Left ventricle myocardium inferior (tissue), 1 donor: ENCODE measurements around the gene TMEM121B. TPM values are rescaled to one million over a fixed set of nuclear protein-coding genes. Genes with fewer than 3 reads are reported as not detected.
A peak's percentile ranks its signal among the peaks of the same experiment; 100 is the strongest.

Experiments used
- DNase-seq: peaks from one replicate; pipeline ENCODE4 v3.0.0-alpha.2; 2020
- H3K27ac ChIP-seq: fragments of 200-600 bp; replicated peaks from 2 replicates; pipeline ENCODE4 v1.8.0; 2021
- H3K27me3 ChIP-seq: fragments of 200-600 bp; 2 replicates; pipeline ENCODE4 v1.8.0; 2021; ENCODE audit warnings: low read depth
- H3K36me3 ChIP-seq: fragments of 200-600 bp; 2 replicates; pipeline ENCODE4 v1.8.0; 2021
- H3K4me1 ChIP-seq: fragments of 200-600 bp; 2 replicates; pipeline ENCODE4 v1.8.0; 2021
- H3K4me3 ChIP-seq: fragments of 200-600 bp; 2 replicates; pipeline ENCODE4 v1.8.0; 2021; ENCODE audit warnings: mild to moderate bottlenecking, moderate library complexity
- H3K9me3 ChIP-seq: fragments of 200-600 bp; replicated peaks from 2 replicates; pipeline ENCODE4 v1.8.0; 2021
- CTCF ChIP-seq: fragments of 200-600 bp; IDR thresholded peaks from 2 replicates; pipeline ENCODE4 v1.8.0; 2021; ENCODE audit warnings: antibody characterized with exemption, mild to moderate bottlenecking, borderline replicate concordance
- intact Hi-C: fragments of 100-400 bp; cut with micrococcal nuclease; formaldehyde crosslinking; loops from one replicate; pipeline ENCODE4 v1.11.0; 2022
- total RNA-seq: library from RNA; stranded (reverse); fragmentation: NEBNext Ultra II Directional; extraction: Animal tissue kit (Norgen Biotek cat#: 25700); gene quantifications from one replicate; pipeline ENCODE4 v1.2.1, GENCODE V29; 2021
- donor health status: DM: no; HTN: yes; CAD: no; lungs with severe emphysema.

Gene TMEM121B
- total RNA-seq, 1 donor from 2014 or later, result 1.5 TPM

- no peak overlapping the region for H3K27ac ChIP-seq
- intact Hi-C loops, result no loop called here
- no peak for DNase-seq
- H3K36me3 ChIP-seq, result peaks cover 34% of the 10 kb centered on the region
- no peaks in the 10 kb centered on the region for H3K27me3 ChIP-seq
- peaks cover 51% of the 10 kb centered on the region for H3K4me1 ChIP-seq
- H3K9me3 ChIP-seq, result no peaks in the 10 kb centered on the region
- TF ChIP-seq CTCF, result no peak
- no peak overlapping the region for H3K4me3 ChIP-seq
These were observed 16.0 kb upstream of the TMEM121B start for GRCh38 chr22:17137170-17137569.

GRCh38 chr22:17135153-17135760 lies 14.1 kb upstream of the TMEM121B start:
- H3K27me3 ChIP-seq, result no peaks in the 10 kb centered on the region
- no peak for TF ChIP-seq CTCF
- peaks cover 17% of the 10 kb centered on the region for H3K36me3 ChIP-seq
- no peak for DNase-seq
- H3K4me1 ChIP-seq, result peaks cover 45% of the 10 kb centered on the region
- intact Hi-C loops, result no loop called here
- H3K9me3 ChIP-seq, result no peaks in the 10 kb centered on the region
- H3K27ac ChIP-seq, result no peak overlapping the region
- H3K4me3 ChIP-seq, result no peak overlapping the region

- TF ChIP-seq CTCF, result no peak
- H3K4me3 ChIP-seq, result no peak overlapping the region
- intact Hi-C loops, result no loop called here
- no peak for DNase-seq
- H3K9me3 ChIP-seq, result no peaks in the 10 kb centered on the region
- no peaks in the 10 kb centered on the region for H3K27me3 ChIP-seq
- peaks cover 26% of the 10 kb centered on the region for H3K4me1 ChIP-seq
- H3K27ac ChIP-seq, result peak overlapping the region; percentile 47
- H3K36me3 ChIP-seq, result peaks cover 14% of the 10 kb centered on the region
These were observed 12.0 kb upstream of the TMEM121B start for GRCh38 chr22:17133137-17133536.

- intact Hi-C loops, result no loop called here
- H3K27ac ChIP-seq, result peak overlapping the region; percentile 47
- DNase-seq, result peak; percentile 37
- peaks cover 26% of the 10 kb centered on the region for H3K4me1 ChIP-seq
- H3K36me3 ChIP-seq, result peaks cover 4% of the 10 kb centered on the region
- no peaks in the 10 kb centered on the region for H3K27me3 ChIP-seq
- no peak for TF ChIP-seq CTCF
- peak overlapping the region; percentile 42 for H3K4me3 ChIP-seq
- no peaks in the 10 kb centered on the region for H3K9me3 ChIP-seq
These were observed 11.0 kb upstream of the TMEM121B start for GRCh38 chr22:17132112-17132511.

GRCh38 chr22:17131686-17132085 lies 10.5 kb upstream of the TMEM121B start:
- no peaks in the 10 kb centered on the region for H3K36me3 ChIP-seq
- no peaks in the 10 kb centered on the region for H3K27me3 ChIP-seq
- intact Hi-C loops, result no loop called here
- H3K9me3 ChIP-seq, result no peaks in the 10 kb centered on the region
- H3K27ac ChIP-seq, result peak overlapping the region; percentile 47
- TF ChIP-seq CTCF, result peak; percentile 29
- no peak for DNase-seq
- peak overlapping the region; percentile 42 for H3K4me3 ChIP-seq
- peaks cover 26% of the 10 kb centered on the region for H3K4me1 ChIP-seq

- no peaks in the 10 kb centered on the region for H3K9me3 ChIP-seq
- H3K4me1 ChIP-seq, result peaks cover 26% of the 10 kb centered on the region
- intact Hi-C loops, result no loop called here
- TF ChIP-seq CTCF, result no peak
- H3K36me3 ChIP-seq, result no peaks in the 10 kb centered on the region
- H3K4me3 ChIP-seq, result no peak overlapping the region
- H3K27me3 ChIP-seq, result no peaks in the 10 kb centered on the region
- no peak overlapping the region for H3K27ac ChIP-seq
- no peak for DNase-seq
These were observed 9.0 kb upstream of the TMEM121B start for GRCh38 chr22:17130199-17130598.
